GM21717 (cell line): ENCODE data around the gene FOXL2.
"Not testable (repeated sequence)": the region's sequence is repeated elsewhere in the genome, so short reads cannot be mapped to it uniquely, and the experiment has no call there.

Experiments
- ATAC-seq: cut with Tn5 transposase; IDR thresholded peaks from one replicate; pipeline ENCODE4 v1.9.1; 2021; ENCODE audit warnings: mild to moderate bottlenecking, moderate library complexity; ENCODE audit not compliant: unreplicated experiment

Gene FOXL2

GRCh38 chr3:138933981-138934691 lies 12.8 kb downstream of the FOXL2 start:
- ATAC-seq = no peak

- ATAC-seq = no peak
Observed at GRCh38 chr3:138933068-138933668, 13.8 kb downstream of the FOXL2 start.

DNA sequence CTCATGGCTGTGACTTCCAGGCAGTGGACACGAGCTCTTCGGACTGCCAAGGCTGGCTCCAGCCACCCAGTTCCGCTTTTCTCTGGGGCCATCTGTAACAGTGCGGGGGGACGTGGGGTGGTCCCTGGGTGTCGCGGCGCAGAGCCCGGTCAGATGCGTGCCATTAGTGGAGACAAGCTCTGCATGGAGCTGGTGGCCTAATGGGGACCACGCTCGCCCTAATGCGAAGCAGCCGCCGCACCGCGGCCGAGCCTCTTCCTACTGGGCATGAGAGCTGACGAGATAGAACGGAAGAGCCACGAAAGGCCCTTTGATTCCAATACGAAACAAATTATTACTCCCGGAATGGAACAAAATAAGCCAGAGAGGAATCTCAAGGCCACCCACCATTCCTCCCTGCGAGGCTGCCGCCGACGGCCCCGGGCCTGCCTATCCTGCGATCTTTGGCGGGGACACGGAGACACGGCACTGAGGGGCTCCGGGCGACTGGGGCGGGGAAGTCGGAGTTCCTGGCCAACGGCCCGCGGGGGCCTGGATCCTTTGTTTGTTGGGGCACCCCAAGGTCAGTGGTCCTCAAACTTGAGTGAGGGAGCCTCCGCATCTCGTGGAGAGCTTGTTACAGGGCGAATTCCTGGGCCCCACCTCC lies 18.1 kb downstream of the FOXL2 start:
- no peak for ATAC-seq

GRCh38 chr3:138923531-138923994 lies 23.4 kb downstream of the FOXL2 start:
- peak; percentile 86 for ATAC-seq

DNA sequence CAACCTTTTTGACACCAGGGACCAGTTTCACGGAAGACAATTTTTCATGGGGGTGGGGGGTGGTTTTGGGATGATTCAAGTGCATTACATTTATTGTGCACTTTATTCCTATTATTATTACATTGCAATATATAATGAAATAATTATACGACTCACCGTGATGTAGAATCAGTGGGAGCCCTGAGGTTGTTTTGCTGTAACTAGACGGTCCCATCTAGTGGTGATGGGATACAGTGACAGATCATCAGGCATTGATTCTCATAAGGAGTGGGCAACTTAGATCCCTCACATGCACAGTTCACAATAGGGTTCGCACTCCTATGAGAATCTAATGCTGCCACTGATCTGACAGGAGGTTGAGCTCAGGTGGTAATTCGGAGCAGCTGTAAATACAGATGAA lies 24.5 kb downstream of the FOXL2 start:
- ATAC-seq = not testable (repeated sequence)

GRCh38 chr3:138921316-138922292 lies 25.3 kb downstream of the FOXL2 start:
- ATAC-seq = no peak

- ATAC-seq = no peak
Observed at GRCh38 chr3:138919325-138919724, 27.6 kb downstream of the FOXL2 start.

- no peak for ATAC-seq
Observed at GRCh38 chr3:138916824-138917223, 30.1 kb downstream of the FOXL2 start.

GRCh38 chr3:138915503-138916498 lies 31.1 kb downstream of the FOXL2 start:
- peak; percentile 85 for ATAC-seq

GRCh38 chr3:138914870-138915502 lies 32.0 kb downstream of the FOXL2 start:
- no peak for ATAC-seq

DNA sequence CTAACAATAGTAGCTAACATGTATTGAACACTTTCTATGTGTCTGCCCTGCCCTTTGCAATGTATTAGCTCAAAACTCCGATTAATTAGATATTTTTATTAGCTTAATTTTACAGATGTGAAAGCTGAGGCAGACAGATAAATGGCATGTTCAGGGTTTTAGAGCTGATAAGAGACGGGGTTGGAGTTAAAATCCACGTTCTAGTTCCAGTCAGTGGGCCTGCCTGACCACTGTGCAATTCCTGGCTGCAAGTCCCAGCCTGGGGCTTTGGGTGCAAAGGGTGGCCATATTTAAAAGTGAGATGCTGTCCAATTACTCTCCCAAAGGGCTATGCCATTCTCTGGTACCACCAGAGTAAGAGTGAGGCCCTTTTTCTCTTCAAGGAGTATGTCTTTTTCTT lies 33.2 kb downstream of the FOXL2 start:
- ATAC-seq = no peak

GRCh38 chr3:138912237-138912636 lies 34.7 kb downstream of the FOXL2 start:
- ATAC-seq = no peak

DNA sequence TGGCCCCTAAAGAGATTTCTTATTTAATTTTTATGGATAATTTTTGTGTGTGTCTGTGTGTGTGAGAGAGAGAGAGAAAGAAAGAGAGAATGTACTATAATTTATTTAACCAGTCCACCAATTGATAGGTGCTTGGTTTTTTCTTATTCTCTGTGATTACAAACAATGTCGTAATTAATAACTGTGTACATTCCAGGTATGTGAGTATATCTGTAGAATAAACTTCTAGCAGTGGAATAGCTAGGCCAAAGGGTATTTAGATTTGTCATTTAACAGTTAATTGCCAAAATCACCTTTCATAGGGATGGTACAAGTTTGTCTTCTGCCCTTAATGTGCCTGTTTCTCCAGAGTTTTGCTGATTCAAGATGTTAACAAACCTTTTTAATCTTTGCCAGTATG lies 35.3 kb downstream of the FOXL2 start:
- no peak for ATAC-seq

GRCh38 chr3:138909904-138910303 lies 37.0 kb downstream of the FOXL2 start:
- no peak for ATAC-seq

DNA sequence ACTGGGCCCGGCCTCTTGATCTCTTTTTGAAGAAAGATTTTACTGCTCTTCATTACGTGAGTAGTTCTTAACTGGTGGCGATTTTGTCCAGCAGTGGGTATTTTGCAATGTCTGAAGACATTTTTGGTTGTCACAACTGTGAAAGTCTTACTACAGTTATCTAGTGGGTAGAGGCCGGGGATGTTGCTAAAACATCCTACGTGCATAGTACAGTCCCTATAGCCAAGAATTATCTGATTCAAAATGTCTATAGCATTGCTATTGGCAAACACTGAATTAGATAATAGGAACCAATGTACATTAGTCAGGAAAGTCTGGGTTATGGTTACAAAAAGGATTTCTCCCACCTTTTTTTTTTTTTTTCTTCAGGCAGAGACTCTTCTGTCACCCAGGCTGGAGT lies 38.1 kb downstream of the FOXL2 start:
- ATAC-seq = no peak

GRCh38 chr3:138907539-138907938 lies 39.4 kb downstream of the FOXL2 start:
- ATAC-seq = no peak

- ATAC-seq = no peak
Observed at GRCh38 chr3:138902171-138902570, 44.8 kb downstream of the FOXL2 start.

GRCh38 chr3:138901567-138901966 lies 45.4 kb downstream of the FOXL2 start:
- ATAC-seq = no peak

GRCh38 chr3:138899351-138899991 lies 47.5 kb downstream of the FOXL2 start:
- no peak for ATAC-seq
